Measurements from ENCODE around the gene IL18BP. TPM values are rescaled to one million over a fixed set of nuclear protein-coding genes. Genes with fewer than 3 reads are reported as not detected.

IL18BP gene
- total RNA-seq, 1 donor from 2014 or later, result 7.5 TPM

DNA sequence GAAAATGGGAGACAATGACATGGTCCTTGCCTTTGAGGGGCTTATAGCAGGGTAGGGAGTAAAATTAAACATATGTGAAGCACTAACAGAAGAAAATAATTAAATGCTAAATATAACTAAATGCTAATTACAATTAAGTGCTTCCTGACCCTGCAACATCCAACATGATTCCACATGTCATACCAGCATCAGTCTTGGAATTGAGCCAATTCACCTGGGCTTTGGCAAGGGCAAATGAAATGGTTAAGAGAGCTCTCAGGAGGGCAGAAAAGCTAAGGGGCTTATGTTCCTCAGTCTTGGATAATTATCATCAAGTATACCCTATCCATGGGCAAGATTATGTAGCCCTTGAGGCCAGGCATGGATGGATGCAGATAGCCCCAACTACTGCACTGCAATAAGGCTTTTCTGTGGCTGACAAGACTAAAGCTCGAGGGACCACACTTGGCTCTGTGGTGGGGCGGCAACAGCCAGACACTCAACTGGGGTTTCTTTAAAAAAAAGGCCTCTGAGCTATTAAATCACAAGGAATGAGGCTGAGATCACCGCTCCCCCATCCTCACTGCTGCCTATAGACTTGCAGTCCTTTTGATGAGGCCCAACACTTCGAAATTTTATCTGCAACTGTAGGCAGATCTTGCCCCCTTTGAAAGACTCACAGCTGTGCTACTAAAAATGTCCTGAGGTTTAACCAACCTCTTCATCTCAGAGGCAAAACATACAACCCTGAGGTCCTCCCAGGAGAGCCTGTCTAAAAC, 39.0 kb downstream of the IL18BP start:
- H3K4me3 Mint-ChIP-seq, result no peak overlapping the region
- no peaks in the 10 kb centered on the region for H3K9me3 Mint-ChIP-seq
- TF ChIP-seq EZH2 (IDR thresholded peaks at IDR 0.05), result no peak
- TF ChIP-seq, protein P1, sequence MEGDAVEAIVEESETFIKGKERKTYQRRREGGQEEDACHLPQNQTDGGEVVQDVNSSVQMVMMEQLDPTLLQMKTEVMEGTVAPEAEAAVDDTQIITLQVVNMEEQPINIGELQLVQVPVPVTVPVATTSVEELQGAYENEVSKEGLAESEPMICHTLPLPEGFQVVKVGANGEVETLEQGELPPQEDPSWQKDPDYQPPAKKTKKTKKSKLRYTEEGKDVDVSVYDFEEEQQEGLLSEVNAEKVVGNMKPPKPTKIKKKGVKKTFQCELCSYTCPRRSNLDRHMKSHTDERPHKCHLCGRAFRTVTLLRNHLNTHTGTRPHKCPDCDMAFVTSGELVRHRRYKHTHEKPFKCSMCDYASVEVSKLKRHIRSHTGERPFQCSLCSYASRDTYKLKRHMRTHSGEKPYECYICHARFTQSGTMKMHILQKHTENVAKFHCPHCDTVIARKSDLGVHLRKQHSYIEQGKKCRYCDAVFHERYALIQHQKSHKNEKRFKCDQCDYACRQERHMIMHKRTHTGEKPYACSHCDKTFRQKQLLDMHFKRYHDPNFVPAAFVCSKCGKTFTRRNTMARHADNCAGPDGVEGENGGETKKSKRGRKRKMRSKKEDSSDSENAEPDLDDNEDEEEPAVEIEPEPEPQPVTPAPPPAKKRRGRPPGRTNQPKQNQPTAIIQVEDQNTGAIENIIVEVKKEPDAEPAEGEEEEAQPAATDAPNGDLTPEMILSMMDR (IDR thresholded peaks at IDR 0.05), result no peak
- no peak for TF ChIP-seq EZH2phosphoT487 (IDR thresholded peaks at IDR 0.05)
- H3K36me3 ChIP-seq, result no peaks in the 10 kb centered on the region
- H3K4me1 Mint-ChIP-seq, result peaks cover 11% of the 10 kb centered on the region
- H3K4me1 ChIP-seq, result peaks cover 45% of the 10 kb centered on the region
- H3K27ac ChIP-seq, result peak overlapping the region; percentile 90
- no peaks in the 10 kb centered on the region for H3K27me3 ChIP-seq
- no peak overlapping the region for H3K27ac Mint-ChIP-seq
- H4K20me1 ChIP-seq (ENCODE audit: low read depth), result peaks cover 19% of the 10 kb centered on the region
- no peak overlapping the region for H2AFZ ChIP-seq (replicated peaks)
- DNase-seq (ENCODE audit: low spot score), result no peak
- H3K4me2 ChIP-seq, result peak overlapping the region; percentile 78
- H3K9me3 ChIP-seq (ENCODE audit: low read depth), result no peaks in the 10 kb centered on the region
- H3K9ac ChIP-seq, result no peak overlapping the region
- no peak overlapping the region for H3K4me3 ChIP-seq
- H3K27me3 Mint-ChIP-seq (ENCODE audit: insufficient read depth, low read depth), result no peaks in the 10 kb centered on the region
- peaks cover 41% of the 10 kb centered on the region for H3F3A ChIP-seq (ENCODE audit: low read depth)
- H3K79me2 ChIP-seq (ENCODE audit: low read depth), result peaks cover 87% of the 10 kb centered on the region
- H3K36me3 Mint-ChIP-seq, result peaks cover 8% of the 10 kb centered on the region

DNA sequence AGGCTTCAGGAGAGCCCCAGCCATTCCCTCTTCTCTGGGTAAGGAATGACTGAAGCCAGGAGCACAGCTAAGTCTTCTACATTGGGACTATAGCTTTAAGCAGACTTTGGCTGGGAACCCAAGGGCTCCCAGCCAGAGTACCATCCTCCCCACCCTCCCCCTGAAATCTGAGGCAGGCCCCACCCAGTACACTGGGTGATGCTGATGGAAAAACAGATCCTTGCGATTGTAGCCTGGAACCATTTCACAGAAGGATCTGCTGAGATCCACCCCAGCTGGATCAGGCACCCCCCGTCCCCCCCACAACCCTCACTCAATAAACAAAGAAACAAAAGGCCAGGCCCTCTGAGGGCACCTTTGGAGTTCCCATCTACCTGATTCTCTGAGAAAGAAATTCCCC, 39.8 kb downstream of the IL18BP start:
- Mint-ChIP-seq H3K4me1 (peaks cover 11% of the 10 kb centered on the region), H3K36me3 (peaks cover 8% of the 10 kb centered on the region), H3K4me3 (no peak overlapping the region), H3K27ac (no peak overlapping the region), H3K9me3 (no peaks in the 10 kb centered on the region), H3K27me3 (ENCODE audit: insufficient read depth, low read depth) (no peaks in the 10 kb centered on the region)
- H3K36me3 ChIP-seq, result no peaks in the 10 kb centered on the region
- H3K9me3 ChIP-seq (ENCODE audit: low read depth), result no peaks in the 10 kb centered on the region
- H3K4me1 ChIP-seq, result peaks cover 47% of the 10 kb centered on the region
- TF ChIP-seq EZH2phosphoT487 (IDR thresholded peaks at IDR 0.05), result no peak
- TF ChIP-seq EZH2 (IDR thresholded peaks at IDR 0.05), result no peak
- TF ChIP-seq, protein P1 (IDR thresholded peaks at IDR 0.05), result no peak
- no peaks in the 10 kb centered on the region for H3K27me3 ChIP-seq
- no peak overlapping the region for H2AFZ ChIP-seq (replicated peaks)
- H3K4me3 ChIP-seq, result peak overlapping the region; percentile 54
- H4K20me1 ChIP-seq (ENCODE audit: low read depth), result peaks cover 19% of the 10 kb centered on the region
- peaks cover 49% of the 10 kb centered on the region for H3F3A ChIP-seq (ENCODE audit: low read depth)
- H3K9ac ChIP-seq, result no peak overlapping the region
- DNase-seq (ENCODE audit: low spot score), result no peak
- peak overlapping the region; percentile 90 for H3K27ac ChIP-seq
- H3K79me2 ChIP-seq (ENCODE audit: low read depth), result peaks cover 87% of the 10 kb centered on the region
- H3K4me2 ChIP-seq, result peak overlapping the region; percentile 78

- Histone ChIP-seq H3K4me3 (peak overlapping the region; percentile 54), H3K27me3 (no peaks in the 10 kb centered on the region), H3K27ac (peak overlapping the region; percentile 90), H3F3A (ENCODE audit: low read depth) (peaks cover 56% of the 10 kb centered on the region), H3K36me3 (no peaks in the 10 kb centered on the region), H3K9me3 (ENCODE audit: low read depth) (no peaks in the 10 kb centered on the region), H3K4me2 (peak overlapping the region; percentile 78), H3K79me2 (ENCODE audit: low read depth) (peaks cover 87% of the 10 kb centered on the region), H3K9ac (peak overlapping the region; percentile 16), H3K4me1 (peaks cover 47% of the 10 kb centered on the region), H4K20me1 (ENCODE audit: low read depth) (peaks cover 19% of the 10 kb centered on the region), H2AFZ (replicated peaks) (no peak overlapping the region)
- H3K4me1 Mint-ChIP-seq, result peaks cover 13% of the 10 kb centered on the region
- peaks cover 8% of the 10 kb centered on the region for H3K36me3 Mint-ChIP-seq
- no peak for DNase-seq (ENCODE audit: low spot score)
- TF ChIP-seq EZH2 (IDR thresholded peaks at IDR 0.05) (no peak), EZH2phosphoT487 (IDR thresholded peaks at IDR 0.05) (no peak)
- TF ChIP-seq, protein P1 (IDR thresholded peaks at IDR 0.05), result no peak
- no peak overlapping the region for H3K27ac Mint-ChIP-seq
- H3K4me3 Mint-ChIP-seq, result no peak overlapping the region
- H3K27me3 Mint-ChIP-seq (ENCODE audit: insufficient read depth, low read depth), result no peaks in the 10 kb centered on the region
- no peaks in the 10 kb centered on the region for H3K9me3 Mint-ChIP-seq
These were observed 40.5 kb downstream of the IL18BP start for GRCh38 chr11:72039031-72039855.

Data from neural progenitor cell (in vitro differentiated cells).